Measurements from ENCODE around the gene KCNK7.

- TF ChIP-seq CTCF (IDR thresholded peaks at IDR 0.05) (no peak), POLR2AphosphoS5 (IDR thresholded peaks at IDR 0.05) (no peak), EP300 (IDR thresholded peaks at IDR 0.05) (no peak)
These were observed 13.7 kb downstream of the KCNK7 start for GRCh38 chr11:65581928-65582327.
